ENCODE data around the gene PFKFB3.

DNA sequence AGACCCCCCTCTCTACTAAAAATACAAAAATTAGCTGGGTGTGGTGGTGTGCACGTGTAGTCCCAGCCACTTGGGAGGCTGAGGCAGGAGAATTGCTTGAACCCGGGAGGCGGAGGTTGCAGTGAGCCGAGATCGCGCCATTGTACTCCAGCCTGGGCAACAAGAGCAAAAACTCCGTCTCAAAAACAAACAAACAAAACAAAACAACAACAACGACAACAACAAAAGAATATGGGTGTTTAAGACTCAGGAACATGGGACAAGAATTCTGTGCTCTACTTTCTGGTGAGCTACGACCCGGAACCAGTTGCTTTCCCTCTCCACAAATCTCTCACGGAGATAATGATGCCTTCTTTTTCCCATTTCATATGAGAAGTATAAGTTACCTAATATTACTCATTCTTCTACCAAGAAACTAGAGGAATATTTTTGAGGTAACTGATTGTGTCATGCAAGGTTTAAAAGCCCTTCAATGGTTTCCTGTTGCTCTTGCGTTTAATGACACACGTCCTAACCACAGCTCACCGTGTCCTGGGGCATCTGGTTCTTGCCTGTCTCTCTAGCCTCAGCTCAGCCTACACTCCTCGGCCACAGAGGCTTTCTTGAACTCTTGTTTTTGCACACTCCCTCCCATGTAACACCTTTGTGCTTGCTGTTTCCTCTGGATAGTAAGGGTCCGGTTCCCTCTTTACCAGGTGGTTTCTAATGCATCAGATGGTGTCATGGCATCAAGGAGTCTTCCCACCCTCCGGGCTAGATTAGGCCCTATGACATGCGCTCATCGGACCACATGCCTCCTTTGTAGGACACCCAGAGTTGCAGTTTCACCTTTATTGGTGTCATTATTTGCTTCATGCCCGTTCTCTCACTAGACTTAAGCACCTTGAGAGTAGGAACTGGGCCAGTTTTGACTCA lies 67.5 kb downstream of the PFKFB3 start:
- TF ChIP-seq TAF1 (IDR thresholded peaks at IDR 0.05; ENCODE audit: low read depth) (no peak), EGR1 (IDR thresholded peaks at IDR 0.05) (no peak), EP300 (IDR thresholded peaks at IDR 0.05; ENCODE audit: borderline replicate concordance) (no peak), NFIC (IDR thresholded peaks at IDR 0.05) (no peak), FOXM1 (IDR thresholded peaks at IDR 0.05; ENCODE audit: borderline replicate concordance, low read depth) (no peak), CEBPB (IDR thresholded peaks at IDR 0.05) (no peak)
- TF ChIP-seq, protein P1, sequence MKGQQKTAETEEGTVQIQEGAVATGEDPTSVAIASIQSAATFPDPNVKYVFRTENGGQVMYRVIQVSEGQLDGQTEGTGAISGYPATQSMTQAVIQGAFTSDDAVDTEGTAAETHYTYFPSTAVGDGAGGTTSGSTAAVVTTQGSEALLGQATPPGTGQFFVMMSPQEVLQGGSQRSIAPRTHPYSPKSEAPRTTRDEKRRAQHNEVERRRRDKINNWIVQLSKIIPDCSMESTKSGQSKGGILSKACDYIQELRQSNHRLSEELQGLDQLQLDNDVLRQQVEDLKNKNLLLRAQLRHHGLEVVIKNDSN (IDR thresholded peaks at IDR 0.05), result no peak
- TF ChIP-seq, protein P2, sequence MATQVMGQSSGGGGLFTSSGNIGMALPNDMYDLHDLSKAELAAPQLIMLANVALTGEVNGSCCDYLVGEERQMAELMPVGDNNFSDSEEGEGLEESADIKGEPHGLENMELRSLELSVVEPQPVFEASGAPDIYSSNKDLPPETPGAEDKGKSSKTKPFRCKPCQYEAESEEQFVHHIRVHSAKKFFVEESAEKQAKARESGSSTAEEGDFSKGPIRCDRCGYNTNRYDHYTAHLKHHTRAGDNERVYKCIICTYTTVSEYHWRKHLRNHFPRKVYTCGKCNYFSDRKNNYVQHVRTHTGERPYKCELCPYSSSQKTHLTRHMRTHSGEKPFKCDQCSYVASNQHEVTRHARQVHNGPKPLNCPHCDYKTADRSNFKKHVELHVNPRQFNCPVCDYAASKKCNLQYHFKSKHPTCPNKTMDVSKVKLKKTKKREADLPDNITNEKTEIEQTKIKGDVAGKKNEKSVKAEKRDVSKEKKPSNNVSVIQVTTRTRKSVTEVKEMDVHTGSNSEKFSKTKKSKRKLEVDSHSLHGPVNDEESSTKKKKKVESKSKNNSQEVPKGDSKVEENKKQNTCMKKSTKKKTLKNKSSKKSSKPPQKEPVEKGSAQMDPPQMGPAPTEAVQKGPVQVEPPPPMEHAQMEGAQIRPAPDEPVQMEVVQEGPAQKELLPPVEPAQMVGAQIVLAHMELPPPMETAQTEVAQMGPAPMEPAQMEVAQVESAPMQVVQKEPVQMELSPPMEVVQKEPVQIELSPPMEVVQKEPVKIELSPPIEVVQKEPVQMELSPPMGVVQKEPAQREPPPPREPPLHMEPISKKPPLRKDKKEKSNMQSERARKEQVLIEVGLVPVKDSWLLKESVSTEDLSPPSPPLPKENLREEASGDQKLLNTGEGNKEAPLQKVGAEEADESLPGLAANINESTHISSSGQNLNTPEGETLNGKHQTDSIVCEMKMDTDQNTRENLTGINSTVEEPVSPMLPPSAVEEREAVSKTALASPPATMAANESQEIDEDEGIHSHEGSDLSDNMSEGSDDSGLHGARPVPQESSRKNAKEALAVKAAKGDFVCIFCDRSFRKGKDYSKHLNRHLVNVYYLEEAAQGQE (IDR thresholded peaks at IDR 0.05; ENCODE audit: low read depth), result no peak
